Activated gamma-delta T cell treated with Interleukin-2 at 50 U/mL for 16 hours (primary cell): Measurements from ENCODE around the gene OR2T3.
"Not testable (repeated sequence)": the region's sequence is repeated elsewhere in the genome, so short reads cannot be mapped to it uniquely, and the experiment has no call there.

ENCODE experiments used
- DNase-seq: peaks from one replicate; pipeline ENCODE4 v3.0.0-alpha.2; 2020

Gene OR2T3, protein sequence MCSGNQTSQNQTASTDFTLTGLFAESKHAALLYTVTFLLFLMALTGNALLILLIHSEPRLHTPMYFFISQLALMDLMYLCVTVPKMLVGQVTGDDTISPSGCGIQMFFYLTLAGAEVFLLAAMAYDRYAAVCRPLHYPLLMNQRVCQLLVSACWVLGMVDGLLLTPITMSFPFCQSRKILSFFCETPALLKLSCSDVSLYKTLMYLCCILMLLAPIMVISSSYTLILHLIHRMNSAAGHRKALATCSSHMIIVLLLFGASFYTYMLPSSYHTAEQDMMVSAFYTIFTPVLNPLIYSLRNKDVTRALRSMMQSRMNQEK

DNA sequence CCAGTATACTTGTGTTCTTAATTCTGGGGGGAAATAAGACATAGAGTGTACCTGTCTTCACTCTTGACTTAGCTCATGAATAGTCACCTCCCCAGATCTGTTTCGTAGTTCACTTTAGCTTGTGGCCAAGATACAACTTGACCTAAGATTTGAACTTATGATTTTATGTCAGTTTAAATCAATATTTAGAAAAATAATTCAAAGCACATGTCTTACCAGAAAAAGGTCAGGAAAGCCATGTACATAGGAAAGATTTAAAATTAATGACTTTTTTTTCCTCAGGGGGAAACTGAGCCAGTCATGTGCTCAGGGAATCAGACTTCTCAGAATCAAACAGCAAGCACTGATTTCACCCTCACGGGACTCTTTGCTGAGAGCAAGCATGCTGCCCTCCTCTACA, at the start of gene OR2T3:
OR2T3 (plus strand) TSS at position 301 of the 400 bp plus-strand sequence; CDS start at position 301, 0 bp downstream.
- DNase-seq = not testable (repeated sequence)

DNA sequence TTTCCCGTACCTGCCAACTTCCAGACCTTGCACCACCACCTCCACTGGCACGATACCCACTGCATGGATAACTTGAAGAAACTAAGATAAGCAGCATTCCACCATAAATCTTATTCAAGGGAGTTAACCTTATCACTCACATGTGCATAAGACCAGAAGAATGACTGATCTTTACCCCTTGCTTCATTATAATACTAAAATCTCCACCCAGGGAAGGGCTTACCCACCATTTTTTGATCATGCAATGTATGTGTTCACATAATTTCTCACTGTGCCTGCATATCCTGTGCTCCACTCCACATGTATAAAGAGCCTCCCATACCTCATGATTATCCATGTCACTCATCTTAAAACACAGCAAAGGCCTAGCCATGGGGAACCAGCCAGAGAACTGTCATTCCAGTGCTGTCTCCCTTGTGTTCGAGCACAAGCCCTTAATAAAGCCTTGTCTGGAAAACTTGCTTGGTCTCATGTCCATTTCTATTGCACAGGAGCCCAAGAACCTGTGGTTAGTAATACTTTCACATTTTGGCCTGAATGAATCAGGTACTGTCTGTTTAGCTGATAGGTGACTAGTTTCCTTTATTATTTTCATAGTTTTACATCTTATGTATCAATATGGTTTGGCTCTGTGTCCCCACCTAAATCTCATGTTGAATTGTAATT, 45.5 kb upstream of the OR2T3 start:
- not testable (repeated sequence) for DNase-seq

DNA sequence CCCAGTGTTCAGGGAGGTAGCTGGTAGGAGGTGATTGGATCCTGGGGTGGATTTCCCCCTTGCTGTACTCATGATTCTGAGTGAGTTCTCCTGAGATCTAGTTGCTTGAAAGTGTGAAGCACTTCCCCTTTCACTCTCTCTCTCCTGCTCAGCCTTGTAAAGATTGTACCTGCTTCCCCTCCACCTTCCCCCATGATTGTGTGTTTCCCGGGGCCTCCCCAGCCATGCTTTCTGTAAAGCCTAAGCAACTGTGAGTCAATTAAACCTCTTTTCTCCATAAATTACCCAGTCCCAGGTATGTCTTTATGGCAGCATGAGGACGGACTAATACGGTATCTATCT, 45.0 kb upstream of the OR2T3 start:
- not testable (repeated sequence) for DNase-seq

DNA sequence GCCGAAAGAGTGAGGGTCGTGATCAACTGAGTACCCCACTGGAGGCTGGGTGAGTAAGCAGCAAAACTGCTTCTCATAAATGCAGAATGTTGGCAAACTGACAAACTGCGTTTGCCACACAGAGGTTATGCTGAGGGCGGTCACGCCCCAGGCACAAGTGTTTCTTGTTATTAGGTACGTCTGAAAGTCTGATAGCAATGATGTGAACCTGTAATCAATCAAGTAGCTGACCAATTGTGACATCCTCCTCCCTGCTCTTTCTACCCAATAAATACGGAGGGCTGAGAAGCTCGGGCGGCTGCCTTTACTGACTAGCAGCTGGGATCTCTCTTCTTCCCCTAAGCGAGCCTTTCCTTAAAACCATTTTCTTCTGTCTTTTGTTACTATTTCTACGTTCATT, 41.5 kb upstream of the OR2T3 start:
- DNase-seq = not testable (repeated sequence)

DNA sequence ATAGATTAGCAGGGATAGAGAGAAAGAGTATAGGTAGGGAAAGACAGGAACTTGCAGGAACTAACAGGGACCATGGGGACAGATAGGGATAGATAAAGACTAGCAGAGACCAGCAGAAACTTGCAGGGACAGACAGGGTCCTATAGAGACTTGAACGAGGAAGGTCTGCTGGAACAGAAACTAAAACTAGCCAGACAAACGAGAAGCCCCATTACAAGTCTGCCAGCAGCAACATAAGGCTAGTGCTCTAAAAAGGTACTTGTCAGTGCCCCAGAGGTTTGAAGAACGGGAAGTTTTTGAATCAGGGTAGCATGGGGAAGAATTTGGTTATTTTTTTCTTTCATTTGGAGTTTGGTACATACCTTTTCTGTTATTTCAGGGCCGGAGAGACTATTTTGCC, 41.0 kb upstream of the OR2T3 start:
- not testable (repeated sequence) for DNase-seq

DNA sequence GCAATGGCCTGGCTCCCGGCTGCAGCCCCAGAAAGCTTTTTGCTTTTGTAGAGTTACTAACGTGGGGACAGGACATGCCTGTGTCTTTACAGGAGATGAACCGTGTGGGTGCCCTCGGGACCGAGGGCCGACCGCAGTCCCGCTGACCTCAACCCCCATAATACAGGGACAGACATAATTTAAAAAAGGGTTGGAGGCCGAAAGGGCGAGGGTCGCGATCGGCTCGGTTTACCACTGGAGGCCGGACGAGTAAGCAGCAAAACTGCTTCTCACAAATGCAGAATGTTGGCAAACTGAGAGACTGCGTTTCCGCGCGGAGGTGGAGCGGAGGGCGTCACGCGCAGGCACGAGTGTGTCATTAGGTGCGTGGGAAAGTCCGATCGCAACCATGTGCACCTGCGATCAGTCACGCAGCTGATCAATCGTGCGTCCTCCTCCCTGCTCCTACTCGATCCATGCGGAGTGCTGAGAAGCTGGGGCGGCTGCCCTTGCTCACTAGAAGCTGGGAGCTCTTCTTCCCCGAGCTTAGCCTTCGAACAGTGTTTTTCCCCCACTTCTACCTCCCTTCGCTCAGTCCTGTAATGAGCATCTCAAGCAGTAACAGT, 39.2 kb upstream of the OR2T3 start:
- not testable (repeated sequence) for DNase-seq

DNA sequence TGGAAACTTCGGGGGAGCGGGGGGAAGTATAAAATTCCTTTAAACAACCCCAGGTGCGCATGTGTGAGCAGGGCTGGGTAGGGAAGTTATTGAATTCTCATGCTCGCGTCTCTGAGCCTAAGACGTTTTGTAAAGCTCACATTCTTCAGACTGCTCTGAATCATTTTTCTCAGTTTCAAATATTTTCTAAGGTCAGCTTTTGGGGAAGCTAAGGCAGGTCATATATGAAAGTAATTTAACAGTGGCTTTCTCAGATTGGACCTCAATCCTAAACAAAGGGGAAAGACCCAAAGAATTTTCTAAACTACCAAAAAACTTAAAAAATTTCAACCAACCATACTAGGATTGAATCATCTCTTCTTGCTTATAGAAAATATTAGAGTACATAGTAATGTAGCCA, 38.2 kb upstream of the OR2T3 start:
- DNase-seq = not testable (repeated sequence)

DNA sequence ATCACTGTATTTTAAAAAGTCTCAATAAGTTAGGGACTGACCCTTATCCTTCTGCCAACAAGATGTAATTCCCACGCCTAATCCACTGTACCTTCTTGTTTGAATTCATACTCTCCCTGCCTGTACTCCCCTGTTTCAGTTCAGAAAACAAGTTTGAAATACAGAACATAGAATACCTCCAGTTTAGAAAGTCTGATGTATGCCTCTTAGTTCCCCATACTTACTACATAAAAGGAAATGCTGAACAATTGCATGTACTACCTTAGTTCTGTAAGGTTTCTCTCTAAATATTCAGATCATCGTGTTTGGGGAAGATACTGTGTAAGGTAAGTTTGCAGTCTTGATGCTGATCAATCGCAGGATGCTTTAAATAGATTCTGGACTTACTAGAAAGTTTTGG, 36.8 kb upstream of the OR2T3 start:
- DNase-seq = not testable (repeated sequence)

DNA sequence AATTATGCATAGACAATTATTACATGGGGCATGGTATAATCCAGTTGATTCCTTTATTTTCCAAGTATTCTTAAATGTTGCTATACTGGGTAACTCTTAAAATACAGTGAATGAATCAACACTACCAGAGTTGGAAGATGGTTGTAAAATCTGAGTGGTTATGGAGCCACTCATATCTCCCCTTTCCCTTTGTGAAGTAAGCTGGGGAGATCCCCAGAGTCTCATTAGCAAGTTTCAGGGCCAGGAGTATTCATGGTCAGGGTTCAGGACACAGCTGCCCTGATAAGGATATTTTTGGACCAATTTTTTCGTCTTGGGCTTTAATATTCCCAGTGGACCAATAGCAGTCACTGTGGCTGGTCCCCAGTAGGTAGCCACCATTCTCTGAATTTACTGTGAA, 34.5 kb upstream of the OR2T3 start:
- DNase-seq = not testable (repeated sequence)

DNA sequence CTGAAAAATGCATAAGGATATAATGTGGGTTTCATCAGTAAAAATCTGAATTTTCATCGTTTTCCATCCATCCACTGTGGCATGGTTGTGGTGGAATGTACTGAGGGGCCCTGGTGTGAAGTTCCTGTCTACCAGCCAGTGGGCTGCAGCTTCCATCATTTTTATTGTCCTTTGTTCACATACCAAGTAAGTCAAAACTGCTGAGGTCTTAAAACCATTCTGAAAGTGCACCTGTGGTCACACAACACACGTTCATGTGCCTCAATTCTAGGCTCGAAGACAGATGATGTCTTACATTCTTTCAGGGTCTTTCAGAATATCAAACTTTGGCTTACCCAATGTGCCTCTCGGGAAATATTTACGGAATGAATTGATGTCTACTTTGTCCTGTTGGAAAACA, 33.9 kb upstream of the OR2T3 start:
- not testable (repeated sequence) for DNase-seq

DNA sequence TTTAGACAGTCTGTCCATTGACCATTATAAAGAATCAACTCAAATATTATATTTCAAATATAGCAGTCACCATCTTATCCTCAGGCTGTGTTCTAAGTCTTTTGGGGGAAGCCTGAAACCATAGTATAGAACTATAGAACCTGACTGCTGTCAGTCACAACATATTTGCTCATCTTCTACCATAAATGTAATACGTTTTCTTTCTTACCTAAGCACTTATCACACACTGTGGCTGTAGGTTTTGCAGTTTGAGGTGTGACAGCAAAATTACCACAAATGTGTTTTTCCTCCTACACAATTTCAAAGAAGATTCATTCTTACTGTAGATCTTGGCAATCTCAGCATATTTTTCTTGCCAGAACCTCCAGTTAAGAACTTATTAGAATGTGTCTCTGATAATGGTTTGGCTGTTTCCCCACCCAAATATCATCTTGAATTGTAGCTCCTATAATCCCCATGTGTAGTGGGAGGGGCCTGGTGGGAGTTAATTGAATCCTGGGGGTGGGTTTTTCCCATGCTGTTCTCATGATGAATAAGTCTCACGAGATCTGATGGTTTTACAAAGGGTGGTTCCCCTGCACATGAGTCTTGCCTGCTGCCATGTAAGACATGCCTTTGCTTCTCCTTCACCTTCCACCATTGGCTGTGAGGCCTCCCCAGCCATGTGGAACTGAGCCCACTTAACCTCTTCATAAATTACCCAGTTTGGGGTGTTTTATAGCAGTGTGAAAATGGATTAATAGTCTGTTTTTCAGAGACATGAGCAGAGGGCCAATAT, 30.5 kb upstream of the OR2T3 start:
- not testable (repeated sequence) for DNase-seq

DNA sequence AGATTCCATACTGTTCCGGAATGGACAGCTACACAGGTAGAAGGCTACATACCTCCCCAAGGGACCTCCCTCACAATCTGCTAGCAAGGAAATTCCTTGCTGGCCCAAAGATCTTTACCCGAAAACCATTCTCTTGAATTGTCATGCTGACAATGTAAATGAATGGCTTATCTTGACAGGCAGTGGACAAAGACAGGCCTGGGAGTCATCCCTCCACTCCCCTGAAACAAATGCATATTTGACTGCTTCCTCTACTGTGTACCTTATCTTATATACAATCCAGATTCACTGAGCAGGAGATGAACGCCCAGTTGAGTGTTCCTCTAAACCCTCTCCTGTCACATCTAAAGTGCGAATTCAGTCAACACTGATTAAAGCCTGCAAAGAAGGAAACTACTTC, 28.5 kb upstream of the OR2T3 start:
- not testable (repeated sequence) for DNase-seq

DNA sequence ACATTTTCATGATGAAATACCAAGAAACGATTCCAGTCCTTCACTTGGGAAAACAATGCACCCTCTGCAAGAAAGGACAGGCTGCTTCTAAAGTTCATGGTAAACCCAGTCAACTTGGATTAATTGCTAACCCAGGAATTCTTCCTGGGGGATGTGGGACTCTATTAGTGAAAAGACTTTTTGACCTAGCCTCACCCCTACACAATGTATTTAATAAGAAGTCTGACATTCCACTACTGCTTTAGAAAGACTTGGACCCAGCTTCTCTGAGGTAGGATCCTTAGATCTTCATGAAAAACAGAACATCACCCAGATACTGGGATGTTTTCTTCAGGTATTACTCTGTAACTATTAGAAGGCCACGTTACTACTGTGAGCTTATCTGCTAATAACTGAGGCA, 27.8 kb upstream of the OR2T3 start, which contains the start of gene OR2T2:
OR2T2 (plus strand) TSS at position 239 of the 400 bp plus-strand sequence. CDS start 7,161 bp downstream, outside the sequence.
- DNase-seq = not testable (repeated sequence)

DNA sequence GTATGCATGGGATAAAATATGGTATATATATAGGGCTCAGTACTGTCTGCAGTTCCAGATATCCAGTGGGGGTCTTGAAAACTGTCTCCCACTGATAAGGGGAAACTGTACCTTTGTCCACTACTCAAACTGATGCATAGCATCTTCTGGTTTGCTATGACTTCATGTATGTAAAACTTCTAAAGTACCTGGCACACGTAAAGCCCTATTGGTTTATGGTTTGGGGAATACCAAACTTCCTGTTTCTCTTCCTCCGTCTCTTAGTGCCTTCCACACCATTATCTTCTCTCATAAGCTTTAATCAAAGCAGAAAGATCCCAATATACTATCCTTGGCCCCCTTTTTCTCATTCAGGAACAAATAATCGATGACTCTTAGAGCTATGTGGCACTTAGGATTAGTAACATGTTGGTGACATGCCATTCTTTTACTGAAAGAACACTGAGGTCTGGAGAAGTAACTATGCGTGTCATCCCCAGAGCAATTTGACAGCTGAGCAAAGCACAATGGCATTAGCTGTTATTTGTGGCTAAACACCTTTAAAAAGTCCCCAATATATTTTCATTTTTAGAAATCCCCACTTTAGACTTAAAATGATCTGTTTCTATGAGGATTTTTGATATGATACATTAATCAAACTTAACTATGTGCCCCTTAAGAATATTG, 24.6 kb upstream of the OR2T3 start:
- not testable (repeated sequence) for DNase-seq

DNA sequence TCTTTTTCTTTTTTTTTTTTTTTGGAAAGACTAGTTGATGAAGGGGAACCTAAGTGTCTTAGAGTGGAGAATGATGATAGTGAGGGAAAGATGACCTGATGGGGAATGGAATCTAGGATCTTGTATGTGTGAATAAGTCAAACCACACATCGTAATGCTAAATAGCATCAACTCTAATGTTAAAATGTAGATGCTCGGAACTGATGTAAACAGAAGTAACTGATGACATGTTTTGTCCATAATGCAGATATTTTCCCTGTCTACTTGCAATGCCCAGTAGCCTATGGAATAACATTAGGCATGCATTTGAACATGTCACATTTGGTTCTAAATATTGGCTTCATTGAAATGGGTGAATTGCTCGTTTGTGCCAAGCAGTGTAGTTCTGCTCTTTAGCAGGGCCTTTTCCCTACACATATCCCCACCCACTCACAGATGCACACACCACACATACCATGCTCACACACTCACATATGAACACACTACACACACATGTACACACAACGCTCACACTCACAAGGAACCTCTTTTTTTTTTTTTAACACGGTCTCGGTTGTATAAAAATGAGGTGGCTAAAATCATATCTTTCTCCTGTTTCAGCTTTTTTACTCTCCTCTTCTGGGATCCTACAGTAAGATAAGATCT, 23.2 kb upstream of the OR2T3 start:
- not testable (repeated sequence) for DNase-seq

DNA sequence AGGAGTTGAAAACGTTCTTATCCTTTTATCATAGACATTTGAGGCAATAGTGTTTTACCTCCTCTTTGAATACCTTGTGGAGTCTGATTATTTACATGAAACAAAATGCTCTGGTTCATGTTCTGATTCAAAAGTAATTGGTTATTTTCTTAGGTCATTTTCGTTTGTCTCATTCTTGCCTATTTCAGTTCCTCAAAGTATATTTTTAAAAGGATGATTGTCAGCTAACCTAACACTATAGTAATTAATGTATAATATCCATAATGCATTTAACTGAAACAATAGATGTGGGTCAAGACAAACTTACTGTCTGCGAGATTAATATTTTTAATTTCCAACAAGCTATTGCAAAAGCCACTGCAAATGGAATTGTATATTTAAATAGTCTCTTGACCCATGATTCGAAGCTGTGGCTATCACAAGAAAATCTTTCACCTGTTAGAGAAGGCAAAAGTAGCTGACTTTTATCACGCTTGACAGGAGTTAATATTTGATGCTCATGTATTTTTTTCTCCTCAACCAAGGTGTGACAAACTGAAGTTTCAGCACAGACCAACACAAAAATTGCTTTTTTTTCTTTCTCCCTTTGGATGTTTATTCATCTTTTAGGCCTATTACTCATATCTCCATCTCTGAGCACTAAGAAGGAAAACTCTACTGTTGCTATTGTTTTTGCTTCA, 22.5 kb upstream of the OR2T3 start:
- not testable (repeated sequence) for DNase-seq

DNA sequence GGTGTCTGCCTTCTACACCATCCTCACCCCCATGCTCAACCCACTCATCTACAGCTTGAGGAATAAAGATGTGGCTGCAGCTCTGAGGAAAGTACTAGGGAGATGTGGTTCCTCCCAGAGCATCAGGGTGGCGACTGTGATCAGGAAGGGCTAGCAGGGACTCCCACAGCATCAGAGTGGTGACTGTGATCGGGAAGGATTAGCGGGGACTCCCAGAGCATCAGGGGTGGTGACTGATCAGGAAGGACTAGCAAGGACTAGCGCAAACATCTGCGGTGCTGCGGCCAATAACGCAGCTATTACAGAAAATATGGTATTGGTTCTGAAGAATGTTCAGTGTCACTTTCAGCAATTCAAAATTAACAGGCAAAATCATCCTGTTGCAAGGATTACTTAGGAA, 19.5 kb upstream of the OR2T3 start:
- not testable (repeated sequence) for DNase-seq

DNA sequence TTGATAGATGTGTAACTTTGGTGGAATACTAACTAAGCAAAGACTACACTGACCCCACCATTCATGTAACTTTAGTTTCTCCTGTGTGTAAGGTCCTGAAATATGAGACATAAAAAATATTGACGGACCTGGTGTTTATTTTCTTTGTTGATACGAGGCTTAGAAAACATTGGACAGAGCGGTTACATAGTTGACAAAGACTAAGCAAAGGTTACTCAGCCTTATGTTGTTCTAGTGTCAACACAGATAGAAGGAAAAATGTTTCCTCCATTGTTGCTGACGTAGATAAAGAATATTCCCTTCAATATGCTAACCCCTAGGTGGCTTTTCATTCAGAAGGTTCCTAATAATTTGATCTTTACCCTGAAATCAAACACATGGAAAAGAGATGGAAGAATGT, 18.1 kb upstream of the OR2T3 start:
- DNase-seq = not testable (repeated sequence)

DNA sequence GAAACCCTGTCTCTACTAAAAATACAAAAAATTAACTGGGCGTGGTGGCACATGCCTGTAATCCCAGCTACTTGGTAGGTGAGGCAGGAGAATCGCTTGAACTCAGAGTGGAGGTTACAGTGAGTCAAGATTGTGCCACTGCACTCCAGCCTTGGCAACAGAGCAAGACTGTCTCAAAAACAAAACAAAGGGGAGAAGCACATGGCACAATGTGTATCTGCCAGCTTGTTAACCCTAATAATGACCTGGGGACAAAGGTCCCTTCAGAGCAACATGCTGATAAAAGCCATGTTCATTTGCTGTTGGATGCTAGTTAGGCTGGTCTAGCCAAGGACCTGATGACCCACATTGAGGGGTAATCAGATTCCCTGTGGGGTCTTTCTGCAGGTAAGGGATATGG, 16.5 kb upstream of the OR2T3 start:
- not testable (repeated sequence) for DNase-seq

DNA sequence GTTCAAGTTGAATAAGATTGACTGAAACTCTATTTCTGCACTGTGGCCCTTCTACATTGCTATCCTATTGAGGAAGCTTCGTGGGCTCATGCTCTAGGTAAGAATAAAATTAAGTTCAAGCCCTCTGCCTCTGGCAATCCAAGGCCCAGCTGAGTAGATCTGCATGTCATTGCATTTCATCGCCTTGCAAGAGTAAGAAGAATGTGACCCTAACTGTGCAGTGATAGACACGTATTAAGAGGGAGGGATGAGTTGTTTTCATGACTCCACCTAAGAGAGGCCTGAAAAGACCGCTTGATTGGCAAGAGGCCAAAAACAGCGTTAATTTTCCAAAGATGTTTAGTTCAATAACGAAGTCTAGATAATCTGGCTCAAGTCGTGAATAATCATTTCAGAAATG, 14.0 kb upstream of the OR2T3 start:
- DNase-seq = not testable (repeated sequence)

DNA sequence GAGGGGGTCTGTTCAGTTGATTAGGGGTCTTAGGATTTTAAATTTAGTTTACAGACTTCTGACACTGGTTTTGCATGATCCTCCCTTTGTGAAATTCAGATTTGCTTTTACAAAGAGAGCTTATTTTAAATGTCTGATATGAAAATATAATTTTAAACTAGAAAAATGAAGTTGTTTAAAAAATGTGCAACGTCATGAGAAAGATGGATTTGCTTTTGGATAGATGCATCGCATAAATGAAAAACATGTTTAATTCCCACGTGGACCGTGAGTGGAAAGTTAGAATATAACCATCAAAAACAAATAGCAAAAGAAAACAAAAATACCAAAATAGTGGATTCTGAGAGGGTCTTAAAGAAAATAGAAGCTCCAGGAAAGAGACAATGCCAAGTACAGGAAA, 2.0 kb upstream of the OR2T3 start:
- DNase-seq = no peak
